Tibial artery (tissue), 4 donors: ENCODE data around the gene AP1B1.

ENCODE experiments used
- DNase-seq, 2 donors: peaks; one replicate each; pipeline ENCODE4 v3.0.0-alpha.2; 2019
- H3K27ac ChIP-seq, 2 donors: fragments of 200-600 bp; sonication (generic) in 1 of 2; 1 replicate in 1 of 2; 2 replicates in 1 of 2; pipeline ENCODE4 v1.5.1; 2018 to 2019; ENCODE audit warnings: mild to moderate bottlenecking in 1 of 2
- H3K27me3 ChIP-seq, 2 donors: fragments of 200-600 bp; sonication (generic) in 1 of 2; one replicate each; pipeline versions ENCODE4 v1.5.1 to v1.6.0; 2016 to 2019
- H3K36me3 ChIP-seq, 3 donors: fragments of 200-600 bp; sonication (generic) in 2 of 3; one replicate each; pipeline ENCODE4 v1.5.1; 2016 to 2019; ENCODE audit warnings: mild to moderate bottlenecking in 2 of 3
- H3K4me1 ChIP-seq, 4 donors: fragments of 200-600 bp; sonication (generic) in 2 of 4; 1 replicate in 3 of 4; 2 replicates in 1 of 4; pipeline ENCODE4 v1.5.1; 2016 to 2019
- H3K4me3 ChIP-seq, 2 donors: fragments of 200-600 bp; sonication (generic) in 1 of 2; 1 replicate in 1 of 2; 2 replicates in 1 of 2; pipeline ENCODE4 v1.5.1; 2018 to 2019; ENCODE audit warnings: mild to moderate bottlenecking in 2 of 2
- H3K9me3 ChIP-seq, 3 donors: fragments of 200-600 bp; sonication (generic) in 1 of 3; one replicate each; pipeline ENCODE4 v1.5.1; 2016 to 2019
- intact Hi-C: fragments of 100-400 bp; cut with DNase I; formaldehyde crosslinking; loops from one replicate; pipeline ENCODE4 v1.15.0; 2023; ENCODE audit warnings: low total_unique reads
- TF ChIP-seq, protein P1 (sequence below), 2 experiments: fragments of 200-600 bp in 1 of 2; fragments of 450-650 bp in 1 of 2; IDR thresholded peaks; one replicate each; pipeline ENCODE4 v1.5.1; 2017 to 2019; ENCODE audit warnings: antibody characterized with exemption in 2 of 2, mild to moderate bottlenecking in 1 of 2, moderate library complexity in 1 of 2

AP1B1 gene

GRCh38 chr22:29352778-29353177, 35.6 kb downstream of the AP1B1 start:
- TF ChIP-seq, protein P1, sequence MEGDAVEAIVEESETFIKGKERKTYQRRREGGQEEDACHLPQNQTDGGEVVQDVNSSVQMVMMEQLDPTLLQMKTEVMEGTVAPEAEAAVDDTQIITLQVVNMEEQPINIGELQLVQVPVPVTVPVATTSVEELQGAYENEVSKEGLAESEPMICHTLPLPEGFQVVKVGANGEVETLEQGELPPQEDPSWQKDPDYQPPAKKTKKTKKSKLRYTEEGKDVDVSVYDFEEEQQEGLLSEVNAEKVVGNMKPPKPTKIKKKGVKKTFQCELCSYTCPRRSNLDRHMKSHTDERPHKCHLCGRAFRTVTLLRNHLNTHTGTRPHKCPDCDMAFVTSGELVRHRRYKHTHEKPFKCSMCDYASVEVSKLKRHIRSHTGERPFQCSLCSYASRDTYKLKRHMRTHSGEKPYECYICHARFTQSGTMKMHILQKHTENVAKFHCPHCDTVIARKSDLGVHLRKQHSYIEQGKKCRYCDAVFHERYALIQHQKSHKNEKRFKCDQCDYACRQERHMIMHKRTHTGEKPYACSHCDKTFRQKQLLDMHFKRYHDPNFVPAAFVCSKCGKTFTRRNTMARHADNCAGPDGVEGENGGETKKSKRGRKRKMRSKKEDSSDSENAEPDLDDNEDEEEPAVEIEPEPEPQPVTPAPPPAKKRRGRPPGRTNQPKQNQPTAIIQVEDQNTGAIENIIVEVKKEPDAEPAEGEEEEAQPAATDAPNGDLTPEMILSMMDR (IDR thresholded peaks at IDR 0.05) = no peak
- Histone ChIP-seq H3K9me3 (no peaks in the 10 kb centered on the region), H3K27ac (no peak overlapping the region), H3K27me3 (no peaks in the 10 kb centered on the region), H3K4me1 (no peaks in the 10 kb centered on the region), H3K36me3 (peaks cover 78 to 100% (median 100%) of the 10 kb centered on the region in 3 donors), H3K4me3 (no peak overlapping the region)
- intact Hi-C loops = no loop called here
- DNase-seq = no peak

DNA sequence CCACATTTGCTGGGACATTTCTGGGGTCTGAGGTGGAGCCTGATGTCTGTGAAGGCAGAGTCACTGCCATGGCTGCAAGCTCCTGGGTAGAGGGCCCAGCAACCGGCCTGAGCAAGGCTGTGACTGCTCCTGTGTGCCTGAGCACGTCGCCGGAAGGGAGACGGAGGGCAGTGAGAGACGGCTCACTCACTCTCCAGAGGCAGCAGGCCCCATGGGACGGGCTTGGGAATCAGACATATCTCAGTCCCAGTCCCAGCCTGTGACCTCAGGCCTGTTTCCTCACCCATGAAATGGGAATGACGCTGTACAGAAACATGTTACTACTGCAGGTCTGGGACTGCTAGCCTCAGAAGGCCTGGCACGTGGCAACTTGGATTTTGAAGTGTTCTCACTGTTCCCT, 36.5 kb downstream of the AP1B1 start:
- no peak overlapping the region for H3K4me3 ChIP-seq
- intact Hi-C loops = no loop called here
- DNase-seq = no peak
- peaks cover 80 to 100% (median 100%) of the 10 kb centered on the region in 3 donors for H3K36me3 ChIP-seq
- H3K27ac ChIP-seq = no peak overlapping the region
- no peaks in the 10 kb centered on the region for H3K27me3 ChIP-seq
- H3K4me1 ChIP-seq = peaks cover 0 to 5% (median 0%) of the 10 kb centered on the region in 4 donors
- H3K9me3 ChIP-seq = no peaks in the 10 kb centered on the region
- TF ChIP-seq, protein P1 (IDR thresholded peaks at IDR 0.05) = no peak

DNA sequence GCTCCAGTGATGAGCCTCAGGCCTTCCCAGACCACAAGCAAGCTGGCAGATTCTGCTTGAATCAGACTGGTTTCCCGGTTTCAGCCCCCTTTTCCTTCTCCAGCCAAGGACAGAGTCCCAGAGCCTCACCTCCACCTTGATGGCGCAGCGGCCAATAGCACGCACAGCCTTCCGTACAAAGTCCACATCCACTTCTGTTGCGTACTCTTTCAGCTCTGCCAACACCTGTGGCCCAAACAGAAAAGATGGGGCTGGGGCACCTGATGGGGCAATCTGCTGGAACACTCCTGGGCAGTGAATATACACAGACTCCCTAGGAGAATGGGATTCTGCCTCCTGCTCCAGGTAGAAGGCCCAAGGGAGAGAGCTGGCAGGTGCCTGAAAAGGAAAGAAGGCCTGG, 37.3 kb downstream of the AP1B1 start:
- Histone ChIP-seq H3K4me1 (peaks cover 0 to 14% (median 0%) of the 10 kb centered on the region in 4 donors), H3K27me3 (no peaks in the 10 kb centered on the region), H3K4me3 (no peak overlapping the region), H3K9me3 (no peaks in the 10 kb centered on the region), H3K27ac (no peak overlapping the region), H3K36me3 (peaks cover 82 to 100% (median 98%) of the 10 kb centered on the region in 3 donors)
- intact Hi-C loops = no loop called here
- TF ChIP-seq, protein P1 (IDR thresholded peaks at IDR 0.05) = no peak
- no peak for DNase-seq

- Histone ChIP-seq H3K27me3 (no peaks in the 10 kb centered on the region), H3K9me3 (no peaks in the 10 kb centered on the region), H3K36me3 (peaks cover 65 to 93% (median 87%) of the 10 kb centered on the region in 3 donors), H3K4me1 (peaks cover 0 to 18% (median 0%) of the 10 kb centered on the region in 4 donors), H3K4me3 (no peak overlapping the region), H3K27ac (no peak overlapping the region)
- no peak for DNase-seq
- TF ChIP-seq, protein P1 (IDR thresholded peaks at IDR 0.05) = no peak
- intact Hi-C loops = no loop called here
Observed at GRCh38 chr22:29348956-29349355, 39.4 kb downstream of the AP1B1 start.

DNA sequence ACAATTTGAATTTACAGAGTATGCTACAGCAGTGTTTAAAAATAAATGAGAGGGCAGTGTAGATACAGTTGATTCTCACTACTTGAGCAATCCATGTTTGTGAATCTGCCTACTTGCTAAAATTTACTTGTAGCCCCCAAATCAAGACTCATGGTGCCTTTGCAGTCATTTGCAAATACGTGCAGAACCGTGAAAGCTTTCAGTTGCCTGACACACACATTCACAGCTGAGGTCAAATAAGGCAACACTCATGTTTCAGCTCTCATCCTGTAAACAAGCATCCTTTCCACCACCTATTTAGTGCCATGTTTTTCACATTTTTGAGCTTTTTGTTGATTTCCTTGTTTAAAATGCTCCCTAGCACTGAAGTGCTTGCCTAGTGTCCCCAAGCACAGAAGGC, 40.3 kb downstream of the AP1B1 start:
- no peak for DNase-seq
- Histone ChIP-seq H3K27me3 (no peaks in the 10 kb centered on the region), H3K36me3 (peaks cover 59 to 93% (median 83%) of the 10 kb centered on the region in 3 donors), H3K9me3 (no peaks in the 10 kb centered on the region), H3K27ac (no peak overlapping the region), H3K4me1 (peaks cover 0 to 21% (median 0%) of the 10 kb centered on the region in 4 donors), H3K4me3 (no peak overlapping the region)
- intact Hi-C loops = no loop called here
- TF ChIP-seq, protein P1 (IDR thresholded peaks at IDR 0.05) = no peak

GRCh38 chr22:29346659-29347058, 41.7 kb downstream of the AP1B1 start:
- no peaks in the 10 kb centered on the region for H3K27me3 ChIP-seq
- H3K4me3 ChIP-seq = no peak overlapping the region
- no peaks in the 10 kb centered on the region for H3K9me3 ChIP-seq
- H3K27ac ChIP-seq = no peak overlapping the region
- DNase-seq = no peak
- TF ChIP-seq, protein P1 (IDR thresholded peaks at IDR 0.05) = no peak
- peaks cover 58 to 93% (median 83%) of the 10 kb centered on the region in 3 donors for H3K36me3 ChIP-seq
- intact Hi-C loops = no loop called here
- H3K4me1 ChIP-seq = peaks cover 0 to 24% (median 0%) of the 10 kb centered on the region in 4 donors
